CD4-positive, alpha-beta T cell treated with Interleukin-15 for 1 hour (primary cell): ENCODE measurements around the gene CHD9.
"Not testable (repeated sequence)": the region's sequence is repeated elsewhere in the genome, so short reads cannot be mapped to it uniquely, and the experiment has no call there.

Experiments
- DNase-seq: peaks from one replicate; pipeline ENCODE4 v3.0.0-alpha.2; 2020

CHD9 gene

GRCh38 chr16:53209877-53210276, 155.1 kb downstream of the CHD9 start:
- no peak for DNase-seq

- DNase-seq: no peak
Observed at GRCh38 chr16:53211253-53211652, 156.5 kb downstream of the CHD9 start.

GRCh38 chr16:53212893-53213223, 158.1 kb downstream of the CHD9 start:
- no peak for DNase-seq

GRCh38 chr16:53213542-53213941, 158.8 kb downstream of the CHD9 start:
- no peak for DNase-seq

GRCh38 chr16:53216798-53217197, 162.0 kb downstream of the CHD9 start:
- no peak for DNase-seq

GRCh38 chr16:53219371-53219770, 164.6 kb downstream of the CHD9 start:
- DNase-seq: no peak

GRCh38 chr16:53219795-53220454, 165.1 kb downstream of the CHD9 start:
- DNase-seq: no peak

GRCh38 chr16:53220585-53220984, 165.8 kb downstream of the CHD9 start:
- DNase-seq: peak; percentile 26

- DNase-seq: no peak
Observed at GRCh38 chr16:53224951-53225533, 170.3 kb downstream of the CHD9 start.

- DNase-seq: no peak
Observed at GRCh38 chr16:53232826-53233529, 178.2 kb downstream of the CHD9 start.

- DNase-seq: no peak
Observed at GRCh38 chr16:53234836-53235235, 180.0 kb downstream of the CHD9 start.

- DNase-seq: no peak
Observed at GRCh38 chr16:53235851-53236250, 181.1 kb downstream of the CHD9 start.

- no peak for DNase-seq
Observed at GRCh38 chr16:53249331-53249730, 194.5 kb downstream of the CHD9 start.

GRCh38 chr16:53257001-53257400, 202.2 kb downstream of the CHD9 start:
- no peak for DNase-seq

GRCh38 chr16:53258809-53259208, 204.0 kb downstream of the CHD9 start:
- DNase-seq: no peak

- no peak for DNase-seq
Observed at GRCh38 chr16:53261276-53261675, 206.5 kb downstream of the CHD9 start.

- no peak for DNase-seq
Observed at GRCh38 chr16:53262645-53263044, 207.9 kb downstream of the CHD9 start.

- DNase-seq: no peak
Observed at GRCh38 chr16:53266156-53266555, 211.4 kb downstream of the CHD9 start.

- not testable (repeated sequence) for DNase-seq
Observed at GRCh38 chr16:53278498-53278897, 223.7 kb downstream of the CHD9 start.

- DNase-seq: no peak
Observed at GRCh38 chr16:53281280-53281679, 226.5 kb downstream of the CHD9 start.

GRCh38 chr16:53281859-53282258, 227.1 kb downstream of the CHD9 start:
- DNase-seq: no peak

GRCh38 chr16:53282328-53282727, 227.5 kb downstream of the CHD9 start:
- no peak for DNase-seq

GRCh38 chr16:53282975-53283946, 228.5 kb downstream of the CHD9 start:
- no peak for DNase-seq
